Type B pancreatic cell (in vitro differentiated cells): Measurements from ENCODE around the gene ZCCHC2. TPM values are rescaled to one million over a fixed set of nuclear protein-coding genes. Genes with fewer than 3 reads are reported as not detected.

Experiments used
- DNase-seq: peaks from one replicate; pipeline ENCODE4 v3.0.0; 2021; ENCODE audit warnings: mixed read lengths; ENCODE audit not compliant: unreplicated experiment; ENCODE audit errors: extremely low spot score
- H3K27ac Mint-ChIP-seq: 2 replicates; pipeline ENCODE4 v1.8.0; 2021; ENCODE audit warnings: mild to moderate bottlenecking, mixed read lengths
- H3K27me3 Mint-ChIP-seq: 2 replicates; pipeline ENCODE4 v1.8.0; 2021; ENCODE audit warnings: mixed read lengths
- H3K36me3 Mint-ChIP-seq: 2 replicates; pipeline ENCODE4 v1.8.0; 2021; ENCODE audit warnings: mixed read lengths
- H3K4me1 Mint-ChIP-seq: one replicate; pipeline ENCODE4 v1.8.0; 2021; ENCODE audit warnings: mixed read lengths; ENCODE audit not compliant: unreplicated experiment
- H3K4me3 Mint-ChIP-seq: 2 replicates; pipeline ENCODE4 v1.8.0; 2021; ENCODE audit warnings: mild to moderate bottlenecking, mixed read lengths
- H3K9me3 Mint-ChIP-seq: 2 replicates; pipeline ENCODE4 v1.8.0; 2021; ENCODE audit warnings: mixed read lengths
- CTCF ChIP-seq: fragments of 200-600 bp; sonication (generic); conservative IDR thresholded peaks from 2 replicates; pipeline ENCODE4 v1.5.0; 2021; ENCODE audit warnings: antibody characterized with exemption, mild to moderate bottlenecking
- total RNA-seq: library from RNA; stranded (reverse); gene quantifications from 2 replicates; pipeline ENCODE4 v1.2.1, GENCODE V29; 2021; ENCODE audit warnings: low replicate concordance

The ZCCHC2 gene
- total RNA-seq, 1 donor from 2014 or later: 18.0 TPM

- H3K4me3 Mint-ChIP-seq: peak overlapping the region; percentile 29
- H3K36me3 Mint-ChIP-seq: no peaks in the 10 kb centered on the region
- peak overlapping the region; percentile 81 for H3K27ac Mint-ChIP-seq
- H3K4me1 Mint-ChIP-seq: peaks cover 11% of the 10 kb centered on the region
- DNase-seq: no peak
- no peak for TF ChIP-seq CTCF
- peaks cover 17% of the 10 kb centered on the region for H3K27me3 Mint-ChIP-seq
- no peaks in the 10 kb centered on the region for H3K9me3 Mint-ChIP-seq
Measured at GRCh38 chr18:62486290-62486964, 36.4 kb upstream of the ZCCHC2 start.

- Mint-ChIP-seq H3K27me3 (peaks cover 15% of the 10 kb centered on the region), H3K9me3 (no peaks in the 10 kb centered on the region), H3K4me3 (no peak overlapping the region), H3K36me3 (no peaks in the 10 kb centered on the region), H3K4me1 (peaks cover 11% of the 10 kb centered on the region), H3K27ac (no peak overlapping the region)
- DNase-seq: no peak
- TF ChIP-seq CTCF: no peak
Measured at GRCh38 chr18:62487161-62487560, 35.7 kb upstream of the ZCCHC2 start.

GRCh38 chr18:62490967-62491695 lies 31.7 kb upstream of the ZCCHC2 start:
- Mint-ChIP-seq H3K36me3 (no peaks in the 10 kb centered on the region), H3K27ac (no peak overlapping the region), H3K27me3 (peaks cover 4% of the 10 kb centered on the region), H3K4me3 (no peak overlapping the region), H3K9me3 (no peaks in the 10 kb centered on the region), H3K4me1 (peaks cover 5% of the 10 kb centered on the region)
- DNase-seq: no peak
- TF ChIP-seq CTCF: no peak

- H3K27ac Mint-ChIP-seq: no peak overlapping the region
- H3K27me3 Mint-ChIP-seq: peaks cover 4% of the 10 kb centered on the region
- TF ChIP-seq CTCF: no peak
- H3K36me3 Mint-ChIP-seq: no peaks in the 10 kb centered on the region
- H3K4me1 Mint-ChIP-seq: no peaks in the 10 kb centered on the region
- H3K9me3 Mint-ChIP-seq: no peaks in the 10 kb centered on the region
- no peak for DNase-seq
- no peak overlapping the region for H3K4me3 Mint-ChIP-seq
Measured at GRCh38 chr18:62493033-62493862, 29.6 kb upstream of the ZCCHC2 start.

GRCh38 chr18:62494764-62495163 lies 28.1 kb upstream of the ZCCHC2 start:
- Mint-ChIP-seq H3K27ac (no peak overlapping the region), H3K9me3 (no peaks in the 10 kb centered on the region), H3K27me3 (peaks cover 4% of the 10 kb centered on the region), H3K4me3 (no peak overlapping the region), H3K4me1 (no peaks in the 10 kb centered on the region), H3K36me3 (no peaks in the 10 kb centered on the region)
- no peak for DNase-seq
- no peak for TF ChIP-seq CTCF
